ENCODE results near the gene PPAN.

The PPAN gene

DNA sequence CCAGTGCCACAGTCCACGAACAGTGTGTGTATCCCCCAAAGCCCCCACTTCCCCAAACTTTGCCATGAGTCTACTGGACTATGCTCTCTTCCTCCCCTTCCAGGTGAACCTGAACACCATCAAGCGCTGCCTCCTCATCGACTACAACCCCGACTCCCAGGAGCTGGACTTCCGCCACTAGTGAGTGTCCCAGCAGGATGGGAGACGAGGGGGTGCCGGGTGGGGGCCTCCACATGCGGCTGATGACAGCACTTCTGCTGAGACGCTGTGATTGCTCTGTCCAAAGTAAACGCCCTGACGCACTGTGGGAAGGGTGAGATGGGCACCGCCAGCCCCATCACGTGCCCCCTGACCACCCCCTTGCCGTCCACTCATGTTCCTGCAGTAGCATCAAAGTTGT is 3.4 kb downstream of the PPAN start:
- H3K4me3 ChIP-seq (ENCODE audit: low read length) = no peak overlapping the region
- TF ChIP-seq, protein P1, sequence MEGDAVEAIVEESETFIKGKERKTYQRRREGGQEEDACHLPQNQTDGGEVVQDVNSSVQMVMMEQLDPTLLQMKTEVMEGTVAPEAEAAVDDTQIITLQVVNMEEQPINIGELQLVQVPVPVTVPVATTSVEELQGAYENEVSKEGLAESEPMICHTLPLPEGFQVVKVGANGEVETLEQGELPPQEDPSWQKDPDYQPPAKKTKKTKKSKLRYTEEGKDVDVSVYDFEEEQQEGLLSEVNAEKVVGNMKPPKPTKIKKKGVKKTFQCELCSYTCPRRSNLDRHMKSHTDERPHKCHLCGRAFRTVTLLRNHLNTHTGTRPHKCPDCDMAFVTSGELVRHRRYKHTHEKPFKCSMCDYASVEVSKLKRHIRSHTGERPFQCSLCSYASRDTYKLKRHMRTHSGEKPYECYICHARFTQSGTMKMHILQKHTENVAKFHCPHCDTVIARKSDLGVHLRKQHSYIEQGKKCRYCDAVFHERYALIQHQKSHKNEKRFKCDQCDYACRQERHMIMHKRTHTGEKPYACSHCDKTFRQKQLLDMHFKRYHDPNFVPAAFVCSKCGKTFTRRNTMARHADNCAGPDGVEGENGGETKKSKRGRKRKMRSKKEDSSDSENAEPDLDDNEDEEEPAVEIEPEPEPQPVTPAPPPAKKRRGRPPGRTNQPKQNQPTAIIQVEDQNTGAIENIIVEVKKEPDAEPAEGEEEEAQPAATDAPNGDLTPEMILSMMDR (conservative IDR thresholded peaks at IDR 0.05; ENCODE audit: low read length) = no peak
- DNase-seq (ENCODE audit: low read depth) = no peak

DNA sequence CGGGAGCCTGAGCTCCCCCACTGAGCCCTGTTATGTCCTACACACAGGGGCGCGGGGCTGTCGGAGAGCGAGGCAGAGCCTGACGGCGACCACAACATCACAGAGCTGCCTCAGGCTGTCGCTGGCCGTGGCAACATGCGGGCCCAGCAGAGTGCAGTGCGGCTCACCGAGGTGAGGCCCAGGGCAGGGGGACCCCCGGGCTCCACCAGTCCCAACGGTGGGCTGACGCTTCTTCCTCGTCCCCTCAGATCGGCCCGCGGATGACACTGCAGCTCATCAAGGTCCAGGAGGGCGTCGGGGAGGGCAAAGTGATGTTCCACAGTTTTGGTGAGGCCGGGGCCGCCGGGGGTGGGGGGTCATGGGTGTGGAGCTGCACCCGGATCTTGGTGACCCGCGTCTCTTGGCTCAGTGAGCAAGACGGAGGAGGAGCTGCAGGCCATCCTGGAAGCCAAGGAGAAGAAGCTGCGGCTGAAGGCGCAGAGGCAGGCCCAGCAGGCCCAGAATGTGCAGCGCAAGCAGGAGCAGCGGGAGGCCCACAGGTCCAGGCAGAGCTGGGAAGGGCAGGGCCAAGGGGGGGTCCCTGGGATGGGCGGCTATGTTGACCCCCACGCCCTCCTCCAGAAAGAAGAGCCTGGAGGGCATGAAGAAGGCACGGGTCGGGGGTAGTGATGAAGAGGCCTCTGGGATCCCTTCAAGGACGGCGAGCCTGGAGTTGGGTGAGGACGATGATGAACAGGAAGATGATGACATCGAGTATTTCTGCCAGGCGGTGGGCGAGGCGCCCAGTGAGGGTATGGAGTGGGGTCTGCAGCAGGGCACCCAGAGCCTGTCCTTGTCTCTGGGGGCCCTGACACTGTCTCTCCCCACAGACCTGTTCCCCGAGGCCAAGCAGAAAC is 4.2 kb downstream of the PPAN start:
- no peak for DNase-seq (ENCODE audit: low read depth)
- no peak overlapping the region for H3K4me3 ChIP-seq (ENCODE audit: low read length)
- TF ChIP-seq, protein P1 (conservative IDR thresholded peaks at IDR 0.05; ENCODE audit: low read length) = no peak

DNA sequence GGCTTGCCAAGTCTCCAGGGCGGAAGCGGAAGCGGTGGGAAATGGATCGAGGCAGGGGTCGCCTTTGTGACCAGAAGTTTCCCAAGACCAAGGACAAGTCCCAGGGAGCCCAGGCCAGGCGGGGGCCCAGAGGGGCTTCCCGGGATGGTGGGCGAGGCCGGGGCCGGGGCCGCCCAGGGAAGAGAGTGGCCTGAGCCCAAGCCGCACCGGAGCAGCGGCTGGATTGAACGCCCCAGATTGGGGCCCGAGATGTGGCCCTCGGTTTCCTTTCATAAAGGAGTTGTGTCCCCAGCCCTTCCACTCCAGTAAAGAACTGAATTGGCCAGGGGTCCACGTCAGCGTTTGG is 4.8 kb downstream of the PPAN start:
- no peak for DNase-seq (ENCODE audit: low read depth)
- no peak overlapping the region for H3K4me3 ChIP-seq (ENCODE audit: low read length)
- TF ChIP-seq, protein P1 (conservative IDR thresholded peaks at IDR 0.05; ENCODE audit: low read length) = no peak

DNA sequence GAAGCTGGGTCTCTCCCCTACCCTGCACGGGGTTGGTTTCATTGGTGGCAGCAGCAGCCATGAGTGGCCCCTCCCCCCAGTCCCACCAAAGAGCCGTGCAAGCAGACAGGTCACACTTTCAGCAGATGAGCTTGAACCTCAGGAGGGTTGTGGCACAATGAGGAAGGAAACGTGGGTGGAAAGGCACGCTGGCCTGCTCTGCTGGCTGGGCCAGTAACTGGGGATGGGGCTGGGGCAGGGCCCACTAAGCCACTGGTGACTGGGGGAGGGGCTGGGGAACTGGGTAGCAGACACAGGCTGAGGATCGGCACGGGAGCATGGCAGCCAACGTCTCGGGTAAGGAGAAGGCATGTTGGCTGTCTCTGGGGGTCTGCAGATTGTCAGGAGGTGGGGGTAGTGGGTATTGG is 5.2 kb downstream of the PPAN start, which contains the start of gene P2RY11:
P2RY11 (plus strand) TSS at position 289 of the 407 bp plus-strand sequence; CDS start at position 318, 29 bp downstream.
- no peak for DNase-seq (ENCODE audit: low read depth)
- no peak within 1 kb of the TSS for H3K4me3 ChIP-seq (ENCODE audit: low read length)
- TF ChIP-seq, protein P1 (conservative IDR thresholded peaks at IDR 0.05; ENCODE audit: low read length) = no peak

DNA sequence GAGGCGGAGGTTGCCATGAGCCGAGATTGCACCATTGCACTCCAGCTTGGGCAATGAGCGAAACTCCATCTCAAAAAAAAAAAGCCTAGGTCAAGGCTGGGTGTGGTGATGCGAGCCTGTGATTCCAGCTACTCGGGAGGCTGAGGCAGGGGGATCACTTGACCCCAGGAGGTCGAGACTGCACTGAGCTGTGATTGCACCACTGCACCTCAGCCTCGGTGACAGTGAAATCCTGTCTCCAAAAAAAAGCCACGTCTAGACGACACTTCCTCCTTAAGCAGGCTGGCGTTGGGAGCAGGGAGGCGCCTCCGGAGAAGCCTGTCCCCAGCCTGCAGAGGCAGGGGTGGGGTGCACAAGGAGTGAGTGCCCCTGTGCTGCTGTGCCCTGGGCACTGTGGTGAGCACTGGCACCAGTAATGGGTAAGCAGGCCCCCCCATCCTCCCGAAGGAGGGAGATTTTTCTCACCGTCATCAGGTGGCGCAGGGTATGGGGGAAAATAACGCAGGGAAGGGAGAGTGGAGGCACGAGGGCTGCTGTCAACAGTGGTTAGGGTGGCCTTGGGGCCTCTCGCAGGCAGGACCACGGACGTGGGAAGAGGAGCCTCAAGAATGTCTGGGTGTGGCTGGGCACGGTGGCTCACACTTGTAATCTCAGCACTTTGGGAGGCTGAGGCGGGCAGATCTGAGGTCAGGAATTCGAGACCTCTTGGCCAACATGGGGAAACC is 6.0 kb downstream of the PPAN start:
- H3K4me3 ChIP-seq (ENCODE audit: low read length) = no peak overlapping the region
- DNase-seq (ENCODE audit: low read depth) = peak; percentile 37
- TF ChIP-seq, protein P1 (conservative IDR thresholded peaks at IDR 0.05; ENCODE audit: low read length) = no peak

DNA sequence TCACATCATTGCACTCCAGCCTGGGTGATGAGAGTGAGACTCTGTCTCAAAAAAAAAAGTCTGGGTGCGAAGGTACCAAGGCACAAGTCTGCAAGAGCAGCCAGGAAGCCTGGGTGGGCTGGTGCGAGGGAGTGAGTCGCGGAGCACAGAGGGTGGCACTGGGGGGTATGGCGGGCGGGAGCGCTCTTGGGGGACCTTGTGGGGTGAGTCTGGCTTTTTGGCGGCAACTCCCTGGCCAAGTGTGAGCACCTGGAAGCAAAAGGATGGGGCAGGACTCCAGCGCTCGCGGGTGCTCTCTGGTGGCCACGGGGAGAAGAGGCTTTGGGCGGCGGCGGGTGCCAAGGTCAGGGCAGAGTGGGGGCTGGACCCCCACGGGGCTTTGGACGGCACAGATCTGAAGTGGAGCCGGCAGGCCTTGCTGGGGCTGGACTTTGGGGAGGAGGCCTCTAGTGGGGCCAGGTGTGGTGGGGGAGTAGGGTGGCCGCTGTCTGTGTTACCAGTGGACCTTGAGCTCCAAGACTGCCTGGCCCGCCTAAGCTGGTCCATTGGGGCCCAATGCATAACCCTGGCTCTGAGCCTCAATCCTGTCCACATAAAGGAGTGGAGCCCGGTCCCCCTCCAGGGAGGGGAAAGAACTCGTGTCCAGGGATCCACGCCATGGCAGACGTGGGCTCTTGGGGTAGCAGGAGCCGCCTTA is 6.9 kb downstream of the PPAN start:
- peak; percentile 31 for DNase-seq (ENCODE audit: low read depth)
- no peak overlapping the region for H3K4me3 ChIP-seq (ENCODE audit: low read length)
- TF ChIP-seq, protein P1 (conservative IDR thresholded peaks at IDR 0.05; ENCODE audit: low read length) = peak; percentile 58

All from AG10803 (cell line).